ENCODE data around the gene ADCY10. TPM values are rescaled to one million over a fixed set of nuclear protein-coding genes. Genes with fewer than 3 reads are reported as not detected.

ADCY10 gene
- total RNA-seq, 3 donors from 2014 or later (not counting 1 experiment from before 2014, with no cell fraction given) = 0.42 to 1.00 TPM; not detected in 1

- no peak for ATAC-seq
- DNase-seq = no peak
- Mint-ChIP-seq H3K4me3 (no peak overlapping the region), H3K36me3 (no peaks in the 10 kb centered on the region), H3K27me3 (ENCODE audit: low read depth in 2 of 2) (no peaks in the 10 kb centered on the region), H3K27ac (no peak overlapping the region), H3K9me3 (no peaks in the 10 kb centered on the region), H3K4me1 (peaks cover under 1 to 3% of the 10 kb centered on the region in 2 donors)
- H3K36me3 ChIP-seq (ENCODE audit: control insufficient read depth, insufficient read depth, low read length) = no peaks in the 10 kb centered on the region
- intact Hi-C loops (cut with micrococcal nuclease) = no loop called here
- WGBS (ENCODE audit: insufficient coverage) = 100% methylated on average over 1 of the region's 2 CpGs
- no peak overlapping the region for H3K4me3 ChIP-seq (ENCODE audit: low read length)
- H3K27ac ChIP-seq (ENCODE audit: low read length) = no peak overlapping the region
- no peak for TF ChIP-seq CTCF (IDR thresholded peaks at IDR 0.05)
- no peaks in the 10 kb centered on the region for H3K9me3 ChIP-seq (ENCODE audit: control insufficient read depth, insufficient read depth, low read length)
- no peaks in the 10 kb centered on the region for H3K4me1 ChIP-seq (ENCODE audit: control insufficient read depth, insufficient read depth, low read length)
- H3K27me3 ChIP-seq (ENCODE audit: control insufficient read depth, insufficient read depth, low read length) = no peaks in the 10 kb centered on the region
These were observed 14.5 kb upstream of the ADCY10 start for GRCh38 chr1:167928457-167928852.

GRCh38 chr1:167927046-167927754 lies 13.3 kb upstream of the ADCY10 start:
- intact Hi-C loops (cut with micrococcal nuclease) = no loop called here
- WGBS (ENCODE audit: insufficient coverage) = 99% methylated on average over 3 of the region's 4 CpGs
- Mint-ChIP-seq H3K27ac (no peak overlapping the region), H3K4me1 (peaks cover 0 to 4% of the 10 kb centered on the region in 2 donors), H3K9me3 (no peaks in the 10 kb centered on the region), H3K4me3 (no peak overlapping the region), H3K27me3 (ENCODE audit: low read depth in 2 of 2) (no peaks in the 10 kb centered on the region), H3K36me3 (no peaks in the 10 kb centered on the region)
- Histone ChIP-seq H3K4me3 (ENCODE audit: low read length) (no peak overlapping the region), H3K9me3 (ENCODE audit: control insufficient read depth, insufficient read depth, low read length) (no peaks in the 10 kb centered on the region), H3K36me3 (ENCODE audit: control insufficient read depth, insufficient read depth, low read length) (peaks cover 2% of the 10 kb centered on the region), H3K4me1 (ENCODE audit: control insufficient read depth, insufficient read depth, low read length) (no peaks in the 10 kb centered on the region), H3K27ac (ENCODE audit: low read length) (no peak overlapping the region), H3K27me3 (ENCODE audit: control insufficient read depth, insufficient read depth, low read length) (no peaks in the 10 kb centered on the region)
- no peak for ATAC-seq
- no peak for TF ChIP-seq CTCF (IDR thresholded peaks at IDR 0.05)
- DNase-seq = no peak

GRCh38 chr1:167926486-167926997 lies 12.6 kb upstream of the ADCY10 start:
- H3K4me1 Mint-ChIP-seq = peaks cover 0 to 4% of the 10 kb centered on the region in 2 donors
- no peak overlapping the region for H3K4me3 ChIP-seq (ENCODE audit: low read length)
- no peaks in the 10 kb centered on the region for H3K36me3 Mint-ChIP-seq
- intact Hi-C loops (cut with micrococcal nuclease) = no loop called here
- ATAC-seq (no peak), DNase-seq (no peak)
- no peak overlapping the region for H3K4me3 Mint-ChIP-seq
- H3K27me3 ChIP-seq (ENCODE audit: control insufficient read depth, insufficient read depth, low read length) = no peaks in the 10 kb centered on the region
- H3K4me1 ChIP-seq (ENCODE audit: control insufficient read depth, insufficient read depth, low read length) = no peaks in the 10 kb centered on the region
- WGBS (ENCODE audit: insufficient coverage) = 97% methylated on average over 6 of the region's 6 CpGs
- no peaks in the 10 kb centered on the region for H3K9me3 Mint-ChIP-seq
- no peaks in the 10 kb centered on the region for H3K27me3 Mint-ChIP-seq (ENCODE audit: low read depth in 2 of 2)
- TF ChIP-seq CTCF (IDR thresholded peaks at IDR 0.05) = no peak
- no peak overlapping the region for H3K27ac Mint-ChIP-seq
- peaks cover 2% of the 10 kb centered on the region for H3K36me3 ChIP-seq (ENCODE audit: control insufficient read depth, insufficient read depth, low read length)
- H3K9me3 ChIP-seq (ENCODE audit: control insufficient read depth, insufficient read depth, low read length) = no peaks in the 10 kb centered on the region
- H3K27ac ChIP-seq (ENCODE audit: low read length) = no peak overlapping the region

Data from natural killer cell (primary cell).